SK-N-MC (cell line): ENCODE measurements around the gene HPCAL1.

Source experiments
- DNase-seq: peaks from one replicate; pipeline ENCODE4 v3.0.0-alpha.2; 2011; ENCODE audit warnings: low read depth, low spot score
- H3K27ac ChIP-seq: fragments of 200-600 bp; sonication (generic); 2 replicates; pipeline ENCODE4 v1.5.1; 2016; ENCODE audit warnings: mixed run types
- H3K36me3 ChIP-seq: fragments of 200-600 bp; sonication (generic); 2 replicates; pipeline ENCODE4 v1.6.1; 2017; ENCODE audit warnings: antibody characterized with exemption, low read length, mixed read lengths; ENCODE audit not compliant: insufficient read depth
- H3K4me3 ChIP-seq: fragments of 200-600 bp; sonication (generic); 2 replicates; pipeline ENCODE4 v1.5.1; 2016
- H3K9ac ChIP-seq: fragments of 200-600 bp; sonication (generic); 2 replicates; pipeline ENCODE4 v1.8.0; 2017; ENCODE audit warnings: mixed run types, mixed read lengths; ENCODE audit not compliant: insufficient read length
- H3K9me3 ChIP-seq: fragments of 200-600 bp; sonication (generic); 2 replicates; pipeline ENCODE4 v1.6.1; 2017; ENCODE audit warnings: low read depth, mild to moderate bottlenecking, antibody characterized with exemption, low read length, moderate library complexity, mixed read lengths
- EZH2 ChIP-seq: fragments of 200-600 bp; sonication (generic); IDR thresholded peaks from one replicate; pipeline ENCODE4 v1.6.1; 2017; ENCODE audit warnings: antibody characterized with exemption
- FOXP2 ChIP-seq: optimal IDR thresholded peaks from 2 replicates; pipeline ENCODE3; 2011; ENCODE audit warnings: mild to moderate bottlenecking, moderate library complexity; ENCODE audit not compliant: insufficient read depth; ENCODE audit errors: extremely low read length, control extremely low read depth
- POLR2AphosphoS5 ChIP-seq: IDR thresholded peaks from 2 replicates; pipeline ENCODE4 v1.6.1; 2012; ENCODE audit warnings: mild to moderate bottlenecking, low read depth, low read length, borderline replicate concordance

HPCAL1 gene

GRCh38 chr2:10303694-10304378 lies 1.1 kb downstream of the HPCAL1 start:
- no peak for DNase-seq
- H3K36me3 ChIP-seq: no peaks in the 10 kb centered on the region
- peak overlapping the region; percentile 90 for H3K4me3 ChIP-seq
- H3K9ac ChIP-seq: peak overlapping the region; percentile 26
- TF ChIP-seq FOXP2 (no peak), EZH2 (no peak), POLR2AphosphoS5 (no peak)
- no peaks in the 10 kb centered on the region for H3K9me3 ChIP-seq
- no peak overlapping the region for H3K27ac ChIP-seq

- H3K36me3 ChIP-seq: no peaks in the 10 kb centered on the region
- no peak for TF ChIP-seq POLR2AphosphoS5
- TF ChIP-seq FOXP2: no peak
- TF ChIP-seq EZH2: no peak
- no peak overlapping the region for H3K9ac ChIP-seq
- H3K9me3 ChIP-seq: no peaks in the 10 kb centered on the region
- H3K27ac ChIP-seq: no peak overlapping the region
- H3K4me3 ChIP-seq: peak overlapping the region; percentile 17; the same call in 1 of the 2 replicates
- DNase-seq: no peak
Observed at GRCh38 chr2:10304458-10305253, 2.0 kb downstream of the HPCAL1 start.

- Histone ChIP-seq H3K36me3 (no peaks in the 10 kb centered on the region), H3K4me3 (peak overlapping the region; percentile 17; the same call in 1 of the 2 replicates), H3K9me3 (no peaks in the 10 kb centered on the region), H3K27ac (no peak overlapping the region), H3K9ac (no peak overlapping the region)
- no peak for TF ChIP-seq POLR2AphosphoS5
- TF ChIP-seq EZH2: no peak
- TF ChIP-seq FOXP2: no peak
- DNase-seq: no peak
Observed at GRCh38 chr2:10305254-10305635, 2.5 kb downstream of the HPCAL1 start.

GRCh38 chr2:10305715-10306114 lies 3.0 kb downstream of the HPCAL1 start:
- no peak for TF ChIP-seq EZH2
- TF ChIP-seq FOXP2: no peak
- no peak for TF ChIP-seq POLR2AphosphoS5
- H3K36me3 ChIP-seq: no peaks in the 10 kb centered on the region
- no peak overlapping the region for H3K9ac ChIP-seq
- H3K4me3 ChIP-seq: no peak overlapping the region
- H3K9me3 ChIP-seq: no peaks in the 10 kb centered on the region
- no peak overlapping the region for H3K27ac ChIP-seq
- no peak for DNase-seq

- Histone ChIP-seq H3K4me3 (no peak overlapping the region), H3K27ac (no peak overlapping the region), H3K36me3 (no peaks in the 10 kb centered on the region), H3K9me3 (no peaks in the 10 kb centered on the region), H3K9ac (no peak overlapping the region)
- DNase-seq: no peak
- TF ChIP-seq FOXP2 (no peak), EZH2 (no peak), POLR2AphosphoS5 (no peak)
Observed at GRCh38 chr2:10306901-10307463, 4.3 kb downstream of the HPCAL1 start.

- Histone ChIP-seq H3K4me3 (no peak overlapping the region), H3K9ac (no peak overlapping the region), H3K36me3 (no peaks in the 10 kb centered on the region), H3K27ac (no peak overlapping the region), H3K9me3 (no peaks in the 10 kb centered on the region)
- DNase-seq: no peak
- TF ChIP-seq POLR2AphosphoS5 (no peak), FOXP2 (no peak), EZH2 (no peak)
Observed at GRCh38 chr2:10307561-10308156, 5.0 kb downstream of the HPCAL1 start.

- no peaks in the 10 kb centered on the region for H3K9me3 ChIP-seq
- H3K4me3 ChIP-seq: no peak overlapping the region
- no peaks in the 10 kb centered on the region for H3K36me3 ChIP-seq
- no peak for DNase-seq
- H3K9ac ChIP-seq: no peak overlapping the region
- no peak for TF ChIP-seq FOXP2
- no peak for TF ChIP-seq POLR2AphosphoS5
- no peak overlapping the region for H3K27ac ChIP-seq
Observed at GRCh38 chr2:10308866-10309265, 6.2 kb downstream of the HPCAL1 start.

- TF ChIP-seq FOXP2 (no peak), POLR2AphosphoS5 (no peak), EZH2 (no peak)
- H3K36me3 ChIP-seq: no peaks in the 10 kb centered on the region
- DNase-seq: no peak
- H3K9ac ChIP-seq: no peak overlapping the region
- no peak overlapping the region for H3K27ac ChIP-seq
- no peak overlapping the region for H3K4me3 ChIP-seq
- no peaks in the 10 kb centered on the region for H3K9me3 ChIP-seq
Observed at GRCh38 chr2:10309286-10309685, 6.6 kb downstream of the HPCAL1 start.

- Histone ChIP-seq H3K4me3 (no peak overlapping the region), H3K9me3 (no peaks in the 10 kb centered on the region), H3K36me3 (no peaks in the 10 kb centered on the region), H3K27ac (no peak overlapping the region), H3K9ac (no peak overlapping the region)
- no peak for DNase-seq
- TF ChIP-seq POLR2AphosphoS5 (no peak), FOXP2 (no peak), EZH2 (no peak)
Observed at GRCh38 chr2:10310309-10310888, 7.7 kb downstream of the HPCAL1 start.
